Osteoblast (primary cell): ENCODE measurements around the gene PPP1R9A. TPM values are rescaled to one million over a fixed set of nuclear protein-coding genes. Genes with fewer than 3 reads are reported as not detected.

Source experiments
- DNase-seq: peaks from one replicate; pipeline ENCODE4 v3.0.0; 2011; ENCODE audit warnings: low spot score, mixed read lengths; ENCODE audit not compliant: insufficient read length; ENCODE audit errors: missing footprints
- H2AFZ ChIP-seq: 2 replicates; pipeline ENCODE4 v1.6.0; 2011; ENCODE audit warnings: mild to moderate bottlenecking, low read length
- H3K27ac ChIP-seq: 2 replicates; pipeline ENCODE4 v1.5.1; 2011; ENCODE audit warnings: mild to moderate bottlenecking, low read depth, low read length, moderate library complexity
- H3K27me3 ChIP-seq: 2 replicates; pipeline ENCODE4 v1.6.0; 2012; ENCODE audit warnings: mild to moderate bottlenecking, control low read depth, inconsistent platforms, low read length, moderate library complexity; ENCODE audit not compliant: insufficient read depth
- H3K36me3 ChIP-seq: 2 replicates; pipeline ENCODE4 v1.5.1; 2011; ENCODE audit warnings: mild to moderate bottlenecking, low read length, control low read depth, moderate library complexity; ENCODE audit not compliant: insufficient read depth
- H3K4me1 ChIP-seq: 2 replicates; pipeline ENCODE4 v1.5.1; 2011; ENCODE audit warnings: mild to moderate bottlenecking, low read length, control low read depth, moderate library complexity; ENCODE audit not compliant: insufficient read depth
- H3K4me2 ChIP-seq: 2 replicates; pipeline ENCODE4 v1.6.0; 2011; ENCODE audit warnings: mild to moderate bottlenecking, low read length; ENCODE audit not compliant: insufficient read depth
- H3K4me3 ChIP-seq: fragments of 200-600 bp; sonication (generic); 3 replicates; pipeline ENCODE4 v1.5.1; 2012; ENCODE audit warnings: mild to moderate bottlenecking, low read length, inconsistent platforms; ENCODE audit not compliant: insufficient read depth
- H3K79me2 ChIP-seq: 2 replicates; pipeline ENCODE4 v1.6.0; 2012; ENCODE audit warnings: mild to moderate bottlenecking, low read length, control low read depth, inconsistent platforms; ENCODE audit not compliant: insufficient read depth
- H3K9me3 ChIP-seq: 2 replicates; pipeline ENCODE4 v1.5.1; 2011; ENCODE audit warnings: low read depth, low read length, control low read depth
- H4K20me1 ChIP-seq: 2 replicates; pipeline ENCODE4 v1.6.0; 2012; ENCODE audit warnings: mild to moderate bottlenecking, low read length, control low read depth; ENCODE audit not compliant: insufficient read depth
- CTCF ChIP-seq: IDR thresholded peaks from 2 replicates; pipeline ENCODE4 v1.5.1; 2011; ENCODE audit warnings: mild to moderate bottlenecking, low read depth, low read length, moderate library complexity; ENCODE audit errors: extremely low read depth
- total RNA-seq: library from RNA; depleted of rRNA; stranded (reverse); fragments of >200 nt; gene quantifications from 2 replicates; pipeline ENCODE4 v1.2.3, GENCODE V29; 2012

Gene PPP1R9A
- total RNA-seq, 1 donor, result under 0.01 TPM

- no peak overlapping the region for H3K4me3 ChIP-seq
- no peaks in the 10 kb centered on the region for H3K9me3 ChIP-seq
- H4K20me1 ChIP-seq, result no peaks in the 10 kb centered on the region
- no peaks in the 10 kb centered on the region for H3K4me1 ChIP-seq
- no peak overlapping the region for H2AFZ ChIP-seq
- TF ChIP-seq CTCF, result no peak
- H3K27ac ChIP-seq, result no peak overlapping the region
- no peaks in the 10 kb centered on the region for H3K27me3 ChIP-seq
- no peak overlapping the region for H3K4me2 ChIP-seq
- DNase-seq, result peak; percentile 5
- H3K79me2 ChIP-seq, result no peaks in the 10 kb centered on the region
- H3K36me3 ChIP-seq, result no peaks in the 10 kb centered on the region
Measured at GRCh38 chr7:95157381-95157780, 250.0 kb downstream of the PPP1R9A start.

- no peaks in the 10 kb centered on the region for H3K9me3 ChIP-seq
- H3K36me3 ChIP-seq, result no peaks in the 10 kb centered on the region
- no peak overlapping the region for H2AFZ ChIP-seq
- TF ChIP-seq CTCF, result no peak
- H3K27me3 ChIP-seq, result no peaks in the 10 kb centered on the region
- H3K4me3 ChIP-seq, result no peak overlapping the region
- no peak for DNase-seq
- H3K4me2 ChIP-seq, result no peak overlapping the region
- H4K20me1 ChIP-seq, result no peaks in the 10 kb centered on the region
- H3K79me2 ChIP-seq, result no peaks in the 10 kb centered on the region
- H3K4me1 ChIP-seq, result no peaks in the 10 kb centered on the region
- H3K27ac ChIP-seq, result no peak overlapping the region
Measured at GRCh38 chr7:95169678-95170077, 262.3 kb downstream of the PPP1R9A start.

- Histone ChIP-seq H3K36me3 (no peaks in the 10 kb centered on the region), H3K27me3 (no peaks in the 10 kb centered on the region), H3K27ac (no peak overlapping the region), H3K4me3 (no peak overlapping the region), H4K20me1 (no peaks in the 10 kb centered on the region), H3K9me3 (no peaks in the 10 kb centered on the region), H3K4me1 (no peaks in the 10 kb centered on the region), H3K4me2 (no peak overlapping the region), H3K79me2 (no peaks in the 10 kb centered on the region), H2AFZ (no peak overlapping the region)
- DNase-seq, result no peak
- no peak for TF ChIP-seq CTCF
Measured at GRCh38 chr7:95172420-95172819, 265.0 kb downstream of the PPP1R9A start.

- no peaks in the 10 kb centered on the region for H4K20me1 ChIP-seq
- H3K79me2 ChIP-seq, result no peaks in the 10 kb centered on the region
- H3K4me1 ChIP-seq, result no peaks in the 10 kb centered on the region
- H2AFZ ChIP-seq, result no peak overlapping the region
- H3K4me2 ChIP-seq, result no peak overlapping the region
- no peak overlapping the region for H3K4me3 ChIP-seq
- peak; percentile 26 for DNase-seq
- H3K36me3 ChIP-seq, result no peaks in the 10 kb centered on the region
- no peak overlapping the region for H3K27ac ChIP-seq
- TF ChIP-seq CTCF, result peak; percentile 40
- H3K27me3 ChIP-seq, result no peaks in the 10 kb centered on the region
- H3K9me3 ChIP-seq, result no peaks in the 10 kb centered on the region
Measured at GRCh38 chr7:95190515-95190914, 283.1 kb downstream of the PPP1R9A start.
